HG03280 (cell line): ENCODE measurements around the gene GNAO1.

Experiments used
- ATAC-seq: cut with Tn5 transposase; IDR thresholded peaks from one replicate; pipeline ENCODE4 v1.9.1; 2021; ENCODE audit warnings: mild to moderate bottlenecking, moderate library complexity; ENCODE audit not compliant: unreplicated experiment

The GNAO1 gene

GRCh38 chr16:56344518-56345405, 153.5 kb downstream of the GNAO1 start:
- no peak for ATAC-seq

GRCh38 chr16:56345406-56346050, 154.2 kb downstream of the GNAO1 start:
- ATAC-seq: no peak

GRCh38 chr16:56346131-56346890, 155.0 kb downstream of the GNAO1 start:
- no peak for ATAC-seq

GRCh38 chr16:56347166-56347565, 155.9 kb downstream of the GNAO1 start:
- no peak for ATAC-seq

GRCh38 chr16:56347670-56348069, 156.4 kb downstream of the GNAO1 start:
- ATAC-seq: no peak

GRCh38 chr16:56348168-56349085, 157.1 kb downstream of the GNAO1 start:
- ATAC-seq: no peak

- ATAC-seq: no peak
Observed at GRCh38 chr16:56349086-56349415, 157.8 kb downstream of the GNAO1 start.

- no peak for ATAC-seq
Observed at GRCh38 chr16:56349711-56350161, 158.4 kb downstream of the GNAO1 start.

GRCh38 chr16:56350491-56351405, 159.5 kb downstream of the GNAO1 start:
- ATAC-seq: no peak

- no peak for ATAC-seq
Observed at GRCh38 chr16:56351481-56351880, 160.2 kb downstream of the GNAO1 start.

- ATAC-seq: no peak
Observed at GRCh38 chr16:56352351-56353053, 161.2 kb downstream of the GNAO1 start.

GRCh38 chr16:56353054-56353921, 162.0 kb downstream of the GNAO1 start:
- ATAC-seq: no peak

GRCh38 chr16:56354016-56354415, 162.7 kb downstream of the GNAO1 start:
- no peak for ATAC-seq

- ATAC-seq: no peak
Observed at GRCh38 chr16:56354746-56355145, 163.5 kb downstream of the GNAO1 start.

GRCh38 chr16:56355221-56355620, 163.9 kb downstream of the GNAO1 start:
- ATAC-seq: no peak

- no peak for ATAC-seq
Observed at GRCh38 chr16:56355786-56356275, 164.5 kb downstream of the GNAO1 start.
